Myocyte (in vitro differentiated cells): ENCODE results near the gene BLOC1S1. TPM values are rescaled to one million over a fixed set of nuclear protein-coding genes. Genes with fewer than 3 reads are reported as not detected.
A peak's percentile ranks its signal among the peaks of the same experiment; 100 is the strongest.

ENCODE experiments used
- DNase-seq: peaks from one replicate; pipeline ENCODE4 v3.0.0-alpha.2; 2012; ENCODE audit warnings: low read depth
- polyA plus RNA-seq: library from polyadenylated mRNA; unstranded; fragments of >200 nt; gene quantifications from one replicate; pipeline ENCODE4 v1.2.1, GENCODE V29; 2012; ENCODE audit warnings: missing spikeins
- total RNA-seq: library from RNA; depleted of rRNA; stranded (reverse); fragments of >200 nt; gene quantifications from 2 replicates; pipeline ENCODE4 v1.2.3, GENCODE V29; 2014

Gene BLOC1S1
- 104 and 106 TPM in 2 replicates for total RNA-seq
- 242 TPM for polyA plus RNA-seq

DNA sequence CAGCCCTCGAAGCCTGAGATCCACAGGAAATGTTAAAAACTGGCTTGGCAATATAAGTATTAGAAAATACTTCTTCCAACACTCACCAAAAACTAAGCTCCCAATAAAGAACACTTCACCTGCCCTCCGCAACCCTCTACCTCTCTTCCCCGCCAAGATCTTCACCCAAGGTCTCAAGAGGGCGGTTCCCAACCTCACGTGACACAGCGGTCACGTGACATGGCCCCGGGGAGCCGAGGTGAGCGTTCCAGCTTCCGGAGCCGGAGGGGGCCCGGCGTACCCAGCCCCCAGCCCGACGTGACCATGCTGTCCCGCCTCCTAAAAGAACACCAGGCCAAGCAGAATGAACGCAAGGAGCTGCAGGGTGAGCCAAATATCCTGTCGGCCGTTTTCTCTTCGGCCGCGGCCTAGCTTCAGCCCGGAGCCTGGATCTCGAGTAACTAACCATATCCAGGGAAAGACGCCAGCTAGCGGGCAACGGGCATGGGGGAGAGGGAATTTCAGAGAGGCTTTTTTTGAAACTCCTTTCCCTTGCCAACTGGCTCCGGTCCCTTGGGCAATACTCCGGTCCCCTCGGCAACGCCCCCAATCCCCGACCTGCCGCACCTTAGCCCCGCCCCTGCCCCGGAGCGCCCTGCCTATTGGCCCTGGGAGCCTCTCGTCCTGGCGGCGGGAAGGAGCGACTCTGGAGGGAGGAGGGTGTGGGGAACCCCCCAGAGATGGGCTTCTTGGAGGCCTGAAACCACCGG, at the start of gene BLOC1S1:
Gene BLOC1S1, plus strand, starts transcription at position 214 of the 749 bp plus-strand sequence. Its CDS starts 6 bp downstream, at position 220.
- DNase-seq = peak; percentile 97

DNA sequence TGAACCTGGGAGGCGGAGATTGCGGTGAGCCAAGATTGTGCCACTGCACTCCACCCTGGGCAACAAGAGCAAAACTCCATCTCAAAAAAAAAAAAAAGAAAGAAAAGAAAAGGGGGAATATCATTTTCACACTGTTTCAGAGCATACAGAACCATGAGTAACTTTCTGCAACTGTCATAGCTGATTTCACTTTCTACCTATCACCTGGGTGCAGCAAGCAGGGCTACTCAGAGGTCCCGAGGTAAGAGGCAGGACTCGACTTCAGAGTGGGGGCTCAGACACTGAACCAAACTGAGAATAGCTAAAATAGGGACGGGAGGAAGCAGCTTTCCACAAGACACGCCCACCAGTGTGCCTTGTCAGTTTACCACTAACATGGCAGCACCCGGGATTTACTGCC, 49.3 kb upstream of the BLOC1S1 start:
- no peak for DNase-seq

DNA sequence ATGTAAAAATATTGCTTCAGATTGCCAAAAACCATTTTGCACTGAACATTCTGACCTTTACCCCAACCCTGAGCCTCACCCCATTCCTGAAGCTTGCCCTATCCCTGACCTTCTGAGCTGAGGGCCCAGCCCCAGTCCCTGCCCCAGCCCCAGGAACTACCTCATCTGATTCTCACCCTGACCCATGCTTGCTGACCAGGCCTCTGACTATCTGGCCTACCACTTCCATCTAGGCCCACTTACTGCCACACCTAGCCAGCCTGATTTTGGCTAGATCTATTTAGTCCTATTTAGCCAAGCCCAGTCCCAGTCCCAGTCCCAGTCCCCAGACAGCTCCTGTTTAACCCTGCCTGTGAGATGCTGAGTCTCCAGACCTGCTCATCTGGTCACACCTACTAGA, 45.6 kb upstream of the BLOC1S1 start:
- no peak for DNase-seq

DNA sequence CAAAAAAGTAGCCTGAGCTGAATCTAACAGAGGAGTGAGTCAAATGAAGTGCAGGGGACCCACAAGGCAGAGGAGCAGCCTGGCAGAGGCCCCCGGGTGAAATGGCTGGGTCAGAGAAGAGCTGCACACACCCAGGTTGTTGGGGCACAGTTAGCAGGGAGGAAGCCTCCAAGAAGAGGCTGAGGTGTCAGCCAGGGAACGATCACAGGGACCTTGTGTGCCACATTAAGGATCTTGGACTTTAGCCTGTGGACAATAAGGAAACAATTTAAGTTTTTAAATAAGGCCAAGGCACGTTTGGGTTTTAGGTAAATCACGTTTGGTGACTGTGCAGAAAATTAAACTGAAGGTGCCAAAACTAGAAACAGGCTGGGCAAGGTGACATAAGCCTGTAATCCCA, 44.1 kb upstream of the BLOC1S1 start:
- no peak for DNase-seq

DNA sequence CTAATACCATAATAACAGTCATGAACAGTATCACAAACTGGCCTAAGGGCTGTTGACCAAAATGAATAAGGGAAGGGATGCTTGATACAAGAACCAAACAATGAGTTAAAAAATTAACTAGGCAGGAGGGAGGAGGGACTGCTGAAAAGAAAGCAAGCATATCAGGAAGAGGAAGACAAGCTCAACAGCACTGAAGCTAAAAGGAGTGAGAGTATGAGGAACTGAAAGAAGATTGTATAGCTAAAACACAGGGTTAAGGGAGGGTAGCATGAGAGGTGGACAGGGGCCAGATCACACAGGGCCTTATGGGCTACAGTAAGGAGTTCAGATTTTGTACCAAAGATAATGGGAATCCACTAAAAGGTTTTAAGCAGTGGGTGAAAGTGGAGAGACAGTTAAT, 42.2 kb upstream of the BLOC1S1 start:
- no peak for DNase-seq

DNA sequence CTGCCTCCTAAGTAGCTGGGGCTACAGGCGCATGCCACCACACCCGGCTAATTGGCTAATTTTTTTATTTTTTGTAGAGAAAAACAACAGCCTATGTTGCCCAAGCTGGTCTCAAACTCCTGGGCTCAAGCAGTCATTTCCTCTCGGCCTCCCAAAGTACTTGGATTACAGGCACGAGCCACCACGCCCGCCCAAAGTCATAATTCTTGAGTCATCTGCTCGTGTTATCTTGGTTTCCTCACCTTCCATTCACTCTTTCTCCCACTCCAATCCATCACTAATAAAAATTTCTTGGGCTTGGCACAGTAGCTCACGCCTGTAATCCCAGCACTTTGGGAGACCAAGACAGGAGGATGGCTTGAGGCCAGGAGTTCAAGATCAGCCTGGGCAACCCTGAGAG, 40.2 kb upstream of the BLOC1S1 start:
- DNase-seq = no peak

DNA sequence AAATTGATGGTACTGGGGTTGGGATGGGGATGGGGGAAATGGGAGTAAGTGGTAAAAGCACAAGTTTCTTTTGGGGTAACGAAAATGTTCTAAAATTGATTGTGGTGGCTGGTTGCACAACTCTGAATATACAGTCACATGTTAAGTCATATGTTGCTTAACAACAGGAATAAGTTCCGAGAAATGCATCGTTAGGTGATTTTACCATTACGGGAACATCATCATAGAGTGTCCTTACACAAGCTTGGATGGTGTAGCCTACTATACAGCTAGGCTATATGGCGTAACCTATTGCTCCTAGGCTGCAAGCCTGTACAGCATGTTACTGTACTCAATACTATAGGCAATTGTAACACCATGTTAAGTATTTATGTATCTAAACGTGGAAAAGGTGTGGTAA, 39.1 kb upstream of the BLOC1S1 start:
- DNase-seq = no peak

DNA sequence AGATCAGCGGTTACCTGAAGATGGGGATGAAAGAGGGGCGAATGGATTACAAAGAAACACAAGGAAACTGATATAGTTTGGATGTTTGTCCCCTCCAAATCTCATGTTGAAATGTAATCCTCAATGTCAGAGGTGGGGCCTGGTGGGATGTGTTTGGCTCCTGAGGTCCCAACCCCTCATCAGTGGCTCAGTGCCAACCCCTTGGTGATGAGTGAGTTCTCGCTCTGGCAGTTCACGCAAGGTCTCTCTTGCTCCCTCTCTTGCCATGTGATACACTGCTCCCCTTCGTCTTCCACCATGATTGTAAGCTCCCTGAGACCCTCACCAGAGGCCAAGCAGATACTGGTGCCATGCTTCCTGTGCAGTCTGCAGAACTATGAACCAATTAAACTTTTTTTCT, 36.2 kb upstream of the BLOC1S1 start:
- no peak for DNase-seq

DNA sequence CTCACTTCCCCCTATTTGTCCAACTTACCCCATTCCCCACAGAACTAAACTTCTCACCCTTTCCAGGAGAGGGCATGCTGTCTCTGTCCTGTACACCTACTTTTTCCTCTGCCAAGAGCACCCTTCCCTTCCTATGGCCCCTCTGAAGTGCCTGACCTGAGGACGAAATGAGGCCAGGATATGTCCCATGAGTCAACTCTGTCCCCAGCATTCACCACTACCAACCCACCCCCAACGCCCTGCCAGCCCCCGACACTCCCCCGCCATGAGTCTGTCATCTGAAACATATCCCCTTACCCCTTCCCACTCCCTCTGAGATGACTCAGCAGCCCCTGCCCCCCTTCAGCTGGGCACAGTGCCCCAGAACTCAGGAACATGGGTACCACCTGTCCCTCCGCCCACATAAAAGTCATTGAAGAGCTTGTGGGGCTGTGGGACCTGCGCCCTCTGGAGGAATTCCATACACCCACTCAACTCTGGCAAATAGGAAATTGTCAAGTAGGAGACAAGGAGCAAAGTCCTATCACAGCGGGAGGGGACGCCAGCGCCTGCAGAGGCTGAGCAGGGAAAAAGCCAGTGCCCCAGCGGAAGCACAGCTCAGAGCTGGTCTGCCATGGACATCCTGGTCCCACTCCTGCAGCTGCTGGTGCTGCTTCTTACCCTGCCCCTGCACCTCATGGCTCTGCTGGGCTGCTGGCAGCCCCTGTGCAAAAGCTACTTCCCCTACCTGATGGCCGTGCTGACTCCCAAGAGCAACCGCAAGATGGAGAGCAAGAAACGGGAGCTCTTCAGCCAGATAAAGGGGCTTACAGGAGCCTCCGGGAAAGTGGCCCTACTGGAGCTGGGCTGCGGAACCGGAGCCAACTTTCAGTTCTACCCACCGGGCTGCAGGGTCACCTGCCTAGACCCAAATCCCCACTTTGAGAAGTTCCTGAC, 34.4 kb upstream of the BLOC1S1 start:
- DNase-seq = peak; percentile 99

DNA sequence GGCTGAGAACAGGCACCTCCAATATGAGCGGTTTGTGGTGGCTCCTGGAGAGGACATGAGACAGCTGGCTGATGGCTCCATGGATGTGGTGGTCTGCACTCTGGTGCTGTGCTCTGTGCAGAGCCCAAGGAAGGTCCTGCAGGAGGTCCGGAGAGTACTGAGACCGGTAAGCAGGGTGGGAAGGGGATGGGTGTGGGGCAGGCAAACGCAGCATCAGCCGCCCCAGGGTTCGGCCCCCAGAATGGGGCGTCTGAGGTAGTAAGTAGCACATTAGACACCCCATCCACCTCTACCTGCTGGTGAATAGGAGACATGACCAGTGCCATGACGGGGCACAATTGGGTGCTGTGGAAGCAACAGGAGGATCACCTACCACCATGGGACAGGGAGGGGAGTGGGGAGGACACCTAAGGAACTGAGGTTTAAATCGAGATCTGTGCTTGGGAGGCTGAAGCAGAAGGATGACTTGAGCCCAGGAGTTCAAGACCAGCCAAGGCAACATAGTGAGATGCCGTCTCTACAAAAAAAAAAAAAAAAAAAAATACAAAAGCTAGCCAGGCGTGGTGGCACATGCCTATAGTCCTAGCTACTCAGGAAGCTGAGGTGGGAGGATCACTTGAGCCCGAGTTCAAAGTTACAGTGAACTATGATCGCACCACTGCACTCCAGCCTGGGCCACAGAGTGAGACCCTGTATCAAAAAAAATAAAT, 33.6 kb upstream of the BLOC1S1 start:
- peak; percentile 52 for DNase-seq

DNA sequence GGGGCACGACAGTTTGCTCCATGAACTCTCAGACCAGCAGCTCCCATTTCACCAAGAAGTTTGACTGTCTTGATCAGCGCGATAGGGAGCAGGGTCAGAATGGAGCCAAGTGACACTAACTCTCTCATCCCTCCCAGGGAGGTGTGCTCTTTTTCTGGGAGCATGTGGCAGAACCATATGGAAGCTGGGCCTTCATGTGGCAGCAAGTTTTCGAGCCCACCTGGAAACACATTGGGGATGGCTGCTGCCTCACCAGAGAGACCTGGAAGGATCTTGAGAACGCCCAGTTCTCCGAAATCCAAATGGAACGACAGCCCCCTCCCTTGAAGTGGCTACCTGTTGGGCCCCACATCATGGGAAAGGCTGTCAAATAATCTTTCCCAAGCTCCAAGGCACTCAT, 32.2 kb upstream of the BLOC1S1 start:
- DNase-seq = no peak

DNA sequence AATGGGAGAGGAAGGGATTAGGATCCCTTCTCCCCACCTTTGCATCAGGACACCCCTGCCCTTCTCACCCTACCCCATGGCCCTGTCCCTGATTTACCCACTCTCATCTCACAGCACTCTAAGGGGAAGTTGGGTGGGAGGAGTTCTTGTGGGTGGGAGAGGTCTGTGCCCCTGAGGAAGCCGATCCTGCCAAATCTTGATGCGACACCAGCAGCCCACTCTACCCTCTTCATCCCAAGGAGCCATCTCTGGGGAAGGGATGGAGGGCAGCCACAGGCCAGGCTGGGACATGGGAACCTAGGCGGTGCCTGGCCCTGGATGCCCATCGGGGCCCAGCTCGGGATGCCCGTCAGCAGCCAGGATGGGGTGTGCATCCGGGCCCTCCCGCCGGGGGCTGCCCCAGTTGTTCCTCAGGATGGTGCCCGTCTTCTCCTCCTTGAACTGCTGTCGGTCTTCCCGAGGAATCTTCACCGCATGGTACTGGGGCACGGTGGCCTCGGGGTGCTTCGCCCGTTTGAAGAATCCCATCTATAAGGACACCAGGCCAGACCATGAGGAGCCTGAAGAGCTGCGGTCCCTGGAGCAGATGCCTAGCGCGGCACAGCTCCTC, 31.0 kb upstream of the BLOC1S1 start:
- no peak for DNase-seq

DNA sequence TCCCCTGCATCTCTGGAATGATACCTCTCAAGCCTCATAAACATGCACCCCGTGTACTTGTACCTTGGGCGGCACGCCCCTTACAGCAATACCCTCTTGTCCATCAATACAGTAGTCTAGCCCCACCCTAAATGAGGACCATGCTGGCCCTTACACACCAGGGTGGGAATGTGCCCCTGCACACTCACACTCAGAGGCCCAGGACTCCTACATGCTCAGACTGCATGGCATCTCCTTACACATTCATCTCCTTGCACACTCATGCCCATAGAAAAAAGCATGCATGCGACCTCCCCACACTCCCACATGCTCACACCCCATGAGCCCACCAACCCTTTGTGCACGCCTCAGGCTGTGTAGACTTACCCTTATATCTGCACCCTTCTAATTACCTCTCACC, 30.2 kb upstream of the BLOC1S1 start:
- DNase-seq = no peak

DNA sequence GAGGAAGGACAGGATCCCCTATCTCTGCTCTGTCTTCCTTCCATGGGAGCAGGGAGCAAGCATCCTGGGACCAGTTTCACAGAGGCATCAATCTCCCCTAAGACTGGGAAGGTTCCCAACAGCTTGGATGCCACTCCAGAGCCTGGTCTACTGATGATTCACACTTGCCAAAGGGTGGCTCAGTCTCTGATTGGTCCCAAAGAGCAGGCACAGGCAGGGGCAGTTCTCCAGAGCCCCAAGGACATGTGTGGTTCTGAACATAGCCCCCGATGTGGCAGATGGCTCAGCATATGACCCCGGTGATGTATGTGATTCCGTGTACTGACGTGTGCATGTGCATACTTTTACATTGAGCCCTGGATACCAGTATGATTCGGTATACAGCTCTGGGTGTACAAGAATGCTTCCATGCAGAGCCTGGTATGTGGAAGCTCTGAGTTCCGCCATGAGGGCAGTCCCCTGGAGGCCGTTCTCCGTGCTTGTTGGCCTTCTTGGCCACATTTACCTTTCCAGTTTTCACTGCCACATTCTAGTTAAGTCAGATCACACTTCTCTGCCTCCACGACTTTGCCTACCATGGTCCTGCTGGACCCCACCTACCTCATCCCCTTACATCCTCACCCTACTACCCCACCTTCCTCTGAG, 29.4 kb upstream of the BLOC1S1 start:
- peak; percentile 63 for DNase-seq

DNA sequence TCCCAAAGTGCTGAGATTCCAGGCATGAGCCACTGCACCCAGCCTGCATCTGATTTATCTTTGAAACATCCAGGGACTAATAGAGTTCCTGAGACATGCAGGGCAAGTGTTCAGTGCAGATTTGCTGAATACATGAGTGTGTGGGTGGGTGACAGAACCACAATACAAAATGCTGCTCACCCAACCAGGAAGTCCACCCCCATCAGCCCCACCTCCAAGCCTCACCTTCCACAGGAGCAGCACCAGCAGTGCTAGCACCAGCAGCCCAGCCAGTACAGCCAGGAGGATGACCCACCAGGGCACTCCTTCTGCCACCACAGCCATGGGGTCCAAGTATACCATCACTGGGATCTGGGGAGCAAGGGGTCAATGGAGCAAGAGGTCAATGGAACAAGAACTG, 28.1 kb upstream of the BLOC1S1 start:
- DNase-seq = no peak

DNA sequence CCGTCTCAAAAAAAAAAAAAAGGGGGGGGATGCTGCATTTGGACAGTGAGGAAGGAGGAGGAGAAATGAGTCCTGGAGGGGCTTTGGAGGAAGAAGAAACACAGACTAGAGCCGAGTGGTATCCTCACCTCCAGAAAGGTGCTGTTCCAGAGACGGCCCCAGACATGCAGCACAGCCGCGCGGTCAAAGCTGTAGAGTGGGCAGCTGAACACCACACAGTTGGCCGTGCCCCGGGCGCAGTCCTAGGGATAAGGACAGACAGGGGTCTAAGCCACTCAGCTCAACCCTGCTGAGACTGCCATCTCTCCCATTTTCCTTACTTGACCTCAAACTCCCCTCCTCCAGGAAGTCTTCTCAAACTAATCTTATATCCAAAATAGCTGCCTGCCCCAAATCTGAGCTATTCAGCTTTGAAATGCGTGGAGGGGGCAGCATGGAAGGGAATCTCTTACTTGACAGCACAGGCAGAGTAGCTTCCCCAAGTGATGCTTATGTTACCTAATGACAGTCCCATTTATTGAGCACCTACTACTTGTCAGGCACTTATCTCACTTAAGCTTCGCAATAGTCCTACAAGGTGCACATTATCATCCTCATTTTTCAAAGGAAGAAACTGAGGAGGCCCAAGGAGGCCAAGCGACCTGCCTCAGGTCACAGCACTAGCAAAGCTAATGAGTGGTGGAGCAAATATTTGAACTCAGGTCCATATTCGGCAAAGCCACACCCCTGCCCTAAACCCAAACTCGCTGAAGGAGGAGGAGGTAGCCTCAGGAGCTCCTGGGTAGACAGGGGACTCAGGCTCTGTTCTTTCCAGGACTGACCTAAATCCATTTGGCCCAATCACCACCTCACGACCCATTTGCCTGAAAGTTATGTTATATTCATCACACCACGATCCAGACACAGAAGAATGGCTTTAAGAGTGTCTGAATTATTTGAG, 26.9 kb upstream of the BLOC1S1 start:
- DNase-seq = no peak

DNA sequence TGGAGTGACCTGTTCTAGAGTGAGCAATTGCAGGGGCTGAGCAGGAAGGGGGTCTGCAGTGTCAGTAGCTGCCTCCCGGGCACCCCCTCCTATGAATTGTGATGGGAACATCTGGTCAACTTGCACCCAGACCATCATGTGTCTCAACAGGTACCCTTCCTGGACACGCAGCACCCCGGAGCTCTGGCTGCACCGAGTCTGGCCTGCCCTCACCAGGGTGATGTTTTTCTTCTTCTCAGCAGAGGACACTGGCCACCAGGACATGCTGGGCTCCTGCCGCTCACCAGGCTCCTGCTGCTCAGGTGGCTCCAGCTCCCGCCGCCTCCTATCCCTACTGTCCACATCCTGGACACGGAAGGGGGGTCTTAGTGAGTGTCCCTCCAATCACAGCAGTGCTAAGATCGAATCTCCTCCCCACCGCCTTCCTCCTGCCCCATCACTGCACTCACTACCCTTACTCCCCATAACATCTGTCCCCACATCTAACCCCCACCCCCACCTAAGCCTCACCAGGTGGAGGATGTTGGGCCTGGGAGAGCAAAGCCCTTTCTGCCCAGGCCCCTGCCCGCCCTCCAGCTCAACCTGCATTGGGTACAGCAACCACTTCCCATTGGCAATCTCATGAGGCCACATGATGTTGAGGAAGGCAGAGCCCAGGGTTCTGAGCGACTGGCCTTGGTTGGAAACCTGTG, 23.1 kb upstream of the BLOC1S1 start:
- no peak for DNase-seq

DNA sequence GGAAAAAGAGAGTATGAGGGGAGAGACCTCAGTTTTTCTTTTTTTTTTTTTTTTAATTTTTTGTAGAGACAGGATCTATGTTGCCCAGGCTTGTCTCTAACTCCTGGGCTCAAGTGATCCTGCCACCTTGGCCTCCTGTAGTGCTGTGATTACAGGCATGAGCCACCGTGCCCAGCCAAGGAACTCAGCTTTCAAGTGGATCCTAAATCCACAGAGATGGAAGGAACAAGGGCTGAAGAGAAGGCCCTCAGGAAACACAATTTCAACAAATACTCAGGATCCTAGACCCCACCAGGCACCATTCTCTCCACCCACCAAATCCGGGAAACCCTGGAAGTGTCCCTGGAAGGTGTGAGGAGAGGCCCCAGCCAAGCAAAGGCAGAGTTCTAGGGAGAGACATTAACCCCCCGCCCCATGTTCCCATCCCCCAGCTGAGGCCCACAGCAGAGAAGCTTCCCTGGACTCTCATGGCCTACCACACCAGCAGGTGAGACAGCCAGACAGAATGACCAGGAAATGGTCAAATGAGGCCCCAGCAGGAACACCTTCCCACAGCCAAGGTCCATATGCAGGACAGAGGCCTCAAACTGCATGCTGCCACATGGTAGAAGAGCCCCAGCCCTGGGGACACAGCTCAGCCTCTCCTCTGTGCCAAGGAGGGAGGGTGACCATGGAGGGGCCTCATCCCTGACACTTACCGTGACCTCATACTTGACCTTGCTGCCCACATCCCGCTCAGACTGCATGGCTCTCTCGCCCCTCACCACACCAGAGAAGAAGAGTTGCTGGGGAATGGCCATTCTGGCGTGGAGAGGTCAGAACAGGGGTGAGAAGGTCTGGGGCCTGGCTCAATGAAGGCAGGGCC, 22.3 kb upstream of the BLOC1S1 start:
- no peak for DNase-seq
